ENCODE data around the gene PMS1. TPM values are rescaled to one million over a fixed set of nuclear protein-coding genes. Genes with fewer than 3 reads are reported as not detected.
"Not testable (repeated sequence)": the region's sequence is repeated elsewhere in the genome, so short reads cannot be mapped to it uniquely, and the experiment has no call there.

The PMS1 gene
- total RNA-seq, 4 donors from 2014 or later: 11.4 to 22.9 (median 14.4) TPM

GRCh38 chr2:189829102-189829833 is 45.0 kb downstream of the PMS1 start:
- 73 to 80% methylated on average over 2 to 4 of the region's 4 CpGs for WGBS, 2 donors (ENCODE audit: low coverage in 1 of 2)
- Histone ChIP-seq H3K4me1 (peaks cover 0 to 13% (median 0%) of the 10 kb centered on the region in 3 donors), H3K27me3 (no peaks in the 10 kb centered on the region), H3K36me3 (no peaks in the 10 kb centered on the region), H3K4me3 (no peak overlapping the region), H3K9me3 (no peaks in the 10 kb centered on the region), H3K27ac (no peak overlapping the region)
- TF ChIP-seq POLR2AphosphoS5 (IDR thresholded peaks at IDR 0.05) (no peak), EP300 (IDR thresholded peaks at IDR 0.05) (no peak), CTCF (IDR thresholded peaks at IDR 0.05) (no peak), POLR2A (IDR thresholded peaks at IDR 0.05) (no peak)
- no peak for ATAC-seq

GRCh38 chr2:189830510-189830909 is 46.3 kb downstream of the PMS1 start:
- 100% methylated on average over 1 of the region's 1 CpG; no CpG with 5 or more reads in 1 of the 2 donors for WGBS, 2 donors (ENCODE audit: low coverage in 1 of 2)
- Histone ChIP-seq H3K27ac (no peak overlapping the region), H3K4me3 (no peak overlapping the region), H3K9me3 (no peaks in the 10 kb centered on the region), H3K27me3 (no peaks in the 10 kb centered on the region), H3K36me3 (no peaks in the 10 kb centered on the region), H3K4me1 (peaks cover 0 to 4% (median 0%) of the 10 kb centered on the region in 3 donors)
- no peak for ATAC-seq
- TF ChIP-seq POLR2AphosphoS5 (IDR thresholded peaks at IDR 0.05) (no peak), EP300 (IDR thresholded peaks at IDR 0.05) (no peak), POLR2A (IDR thresholded peaks at IDR 0.05) (no peak), CTCF (IDR thresholded peaks at IDR 0.05) (no peak)

GRCh38 chr2:189834059-189834458 is 49.8 kb downstream of the PMS1 start:
- Histone ChIP-seq H3K27ac (no peak overlapping the region), H3K9me3 (no peaks in the 10 kb centered on the region), H3K4me1 (peaks cover 0 to 17% (median 0%) of the 10 kb centered on the region in 3 donors), H3K4me3 (no peak overlapping the region), H3K27me3 (no peaks in the 10 kb centered on the region), H3K36me3 (no peaks in the 10 kb centered on the region)
- ATAC-seq: no peak
- WGBS, 2 donors (ENCODE audit: low coverage in 1 of 2): 77 to 93% methylated on average over 3 of the region's 3 CpGs
- no peak for TF ChIP-seq POLR2AphosphoS5 (IDR thresholded peaks at IDR 0.05)
- TF ChIP-seq CTCF (IDR thresholded peaks at IDR 0.05): no peak
- TF ChIP-seq POLR2A (IDR thresholded peaks at IDR 0.05): no peak
- TF ChIP-seq EP300 (IDR thresholded peaks at IDR 0.05): no peak

GRCh38 chr2:189834642-189835041 is 50.4 kb downstream of the PMS1 start:
- 94% methylated on average over 1 of the region's 1 CpG; no CpG with 5 or more reads in 1 of the 2 donors for WGBS, 2 donors (ENCODE audit: low coverage in 1 of 2)
- H3K36me3 ChIP-seq, H3K27ac ChIP-seq, H3K9me3 ChIP-seq, H3K4me3 ChIP-seq, ATAC-seq, H3K27me3 ChIP-seq: not testable (repeated sequence)
- peaks cover 0 to 17% (median 0%) of the 10 kb centered on the region in 3 donors for H3K4me1 ChIP-seq

- Histone ChIP-seq H3K9me3 (no peaks in the 10 kb centered on the region), H3K36me3 (no peaks in the 10 kb centered on the region), H3K27ac (no peak overlapping the region), H3K4me1 (peaks cover 0 to 17% (median 0%) of the 10 kb centered on the region in 3 donors), H3K4me3 (no peak overlapping the region), H3K27me3 (no peaks in the 10 kb centered on the region)
- no peak for TF ChIP-seq POLR2AphosphoS5 (IDR thresholded peaks at IDR 0.05)
- no peak for TF ChIP-seq CTCF (IDR thresholded peaks at IDR 0.05)
- no peak for TF ChIP-seq EP300 (IDR thresholded peaks at IDR 0.05)
- TF ChIP-seq POLR2A (IDR thresholded peaks at IDR 0.05): no peak
- no peak for ATAC-seq
- 12 to 23% methylated on average over 4 of the region's 4 CpGs for WGBS, 2 donors (ENCODE audit: low coverage in 1 of 2)
Observed at GRCh38 chr2:189835855-189836558, 51.8 kb downstream of the PMS1 start.

Measured in gastroesophageal sphincter (tissue), 4 donors.